ENCODE measurements around the gene NT5M. TPM values are rescaled to one million over a fixed set of nuclear protein-coding genes. Genes with fewer than 3 reads are reported as not detected.
A peak's percentile ranks its signal among the peaks of the same experiment; 100 is the strongest.
"Not testable (repeated sequence)": the region's sequence is repeated elsewhere in the genome, so short reads cannot be mapped to it uniquely, and the experiment has no call there.

NT5M gene
- total and polyA plus RNA-seq, 4 donors = 1.2 to 2.2 (median 1.6) TPM; not detected in 1

DNA sequence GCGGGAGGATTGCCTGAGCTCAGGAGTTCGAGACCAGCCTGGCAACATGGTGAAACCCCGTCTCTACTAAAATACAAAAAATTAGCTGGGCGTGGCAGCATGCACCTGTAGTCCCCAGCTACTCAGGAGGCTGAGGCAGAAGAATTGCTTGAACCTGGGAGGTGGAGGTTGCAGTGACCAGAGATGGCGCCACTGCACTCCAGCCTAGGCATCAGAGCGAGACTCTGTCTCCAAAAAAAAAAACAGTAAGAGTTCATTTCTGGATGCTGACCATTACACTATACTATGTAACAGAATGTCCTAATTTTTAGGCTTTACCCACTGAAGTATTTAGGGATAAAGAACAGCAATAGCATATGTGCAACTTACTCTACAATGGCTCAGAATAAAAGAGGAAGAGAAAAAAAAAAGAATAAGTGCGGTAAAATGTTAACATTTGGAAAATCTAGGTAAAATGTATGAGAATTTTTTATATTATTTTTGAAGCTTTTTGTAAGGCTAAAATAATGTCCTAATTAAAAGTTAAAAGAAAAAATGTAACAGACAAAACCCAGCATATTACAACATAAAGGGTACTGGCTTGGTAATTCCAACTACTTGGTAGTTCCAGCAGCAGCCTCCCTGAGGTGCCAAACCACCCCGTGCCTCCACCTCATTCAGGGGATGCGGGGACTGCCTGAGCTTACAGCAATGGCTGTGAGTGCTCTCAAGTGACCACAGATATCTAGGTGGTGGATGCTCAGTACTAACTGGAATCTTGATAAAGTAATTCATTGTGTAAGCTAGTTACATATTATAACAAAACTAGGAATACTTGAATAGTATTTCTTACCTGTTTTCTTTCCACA, 33.0 kb upstream of the NT5M start:
- WGBS, 2 donors = 85 to 87% methylated on average over 9 of the region's 9 CpGs

DNA sequence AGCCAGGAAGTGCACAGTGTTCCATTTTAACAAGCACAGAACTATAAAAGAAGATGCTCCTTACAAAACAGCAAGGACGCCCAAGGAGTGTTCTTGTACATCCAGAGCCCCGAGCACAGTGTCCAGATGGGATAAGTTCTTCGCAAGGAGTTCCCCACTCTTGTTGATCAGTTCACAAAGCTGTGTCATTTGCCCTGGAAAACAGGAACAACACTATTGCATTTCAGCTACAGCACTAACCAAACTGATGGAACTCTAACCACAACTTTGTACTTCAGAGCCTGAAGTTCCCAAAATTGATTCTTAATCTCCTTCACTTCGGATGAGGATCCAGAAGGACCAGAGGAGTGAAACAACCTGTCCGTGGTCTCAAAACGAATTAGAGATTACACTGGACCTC, 27.2 kb upstream of the NT5M start:
- intact Hi-C loops (cut with DNase I) = no loop called here
- H3K4me3 ChIP-seq (ENCODE audit: low read length in 2 of 2) = no peak overlapping the region
- H3K27ac ChIP-seq (ENCODE audit: low read depth in 1 of 2, low read length in 2 of 2) = no peak overlapping the region
- peaks cover 3 to 4% of the 10 kb centered on the region in 2 donors for H3K36me3 ChIP-seq (ENCODE audit: control insufficient read depth in 1 of 2, insufficient read depth in 2 of 2, low read length in 1 of 2)
- no peaks in the 10 kb centered on the region for H3K9me3 ChIP-seq (ENCODE audit: control insufficient read depth, low read length)
- no peak for ATAC-seq (ENCODE audit: low FRiP score)
- 84 to 85% methylated on average over 6 of the region's 6 CpGs for WGBS, 2 donors
- no peaks in the 10 kb centered on the region for H3K4me1 ChIP-seq (ENCODE audit: control insufficient read depth in 1 of 2, insufficient read depth in 2 of 2, low read length in 2 of 2)
- H3K27me3 ChIP-seq (ENCODE audit: control insufficient read depth in 1 of 2, insufficient read depth in 2 of 2, low read length in 1 of 2) = no peaks in the 10 kb centered on the region
- no peak for DNase-seq

More for the DNA sequence above, 33.0 kb upstream of the NT5M start:
- Histone ChIP-seq H3K4me3 (ENCODE audit: low read length in 2 of 2) (no peak overlapping the region), H3K27me3 (ENCODE audit: control insufficient read depth in 1 of 2, insufficient read depth in 2 of 2, low read length in 1 of 2) (no peaks in the 10 kb centered on the region), H3K36me3 (ENCODE audit: control insufficient read depth in 1 of 2, insufficient read depth in 2 of 2, low read length in 1 of 2) (peaks cover 3 to 7% of the 10 kb centered on the region in 2 donors), H3K9me3 (ENCODE audit: control insufficient read depth, low read length) (no peaks in the 10 kb centered on the region), H3K4me1 (ENCODE audit: control insufficient read depth in 1 of 2, insufficient read depth in 2 of 2, low read length in 2 of 2) (no peaks in the 10 kb centered on the region), H3K27ac (ENCODE audit: low read depth in 1 of 2, low read length in 2 of 2) (no peak overlapping the region)
- intact Hi-C loops (cut with DNase I) = no loop called here
- ATAC-seq (ENCODE audit: low FRiP score) (no peak), DNase-seq (no peak)

DNA sequence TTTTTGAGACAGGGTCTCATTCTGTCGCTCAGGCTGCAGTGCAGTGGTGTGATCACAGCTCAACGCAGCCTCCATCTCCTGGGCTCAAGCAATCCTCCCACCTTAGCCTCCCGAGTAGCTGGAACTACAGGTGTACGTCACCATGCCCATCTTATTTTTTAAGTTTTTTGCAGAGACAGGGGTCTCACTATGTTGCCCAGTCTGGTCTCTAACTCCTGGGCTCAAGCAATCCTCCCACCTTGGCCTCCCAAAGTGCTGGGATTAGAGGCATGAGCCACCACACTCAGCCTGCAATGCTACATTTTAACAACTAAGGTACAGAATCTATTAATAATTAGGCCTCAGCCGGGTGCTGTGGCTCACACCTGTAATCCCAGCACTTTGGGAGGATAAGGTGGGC, 25.7 kb upstream of the NT5M start:
- H3K27me3 ChIP-seq (ENCODE audit: control insufficient read depth in 1 of 2, insufficient read depth in 2 of 2, low read length in 1 of 2); H3K9me3 ChIP-seq (ENCODE audit: control insufficient read depth, low read length); ATAC-seq (ENCODE audit: low FRiP score); DNase-seq; intact Hi-C loops (cut with DNase I); H3K36me3 ChIP-seq (ENCODE audit: control insufficient read depth in 1 of 2, insufficient read depth in 2 of 2, low read length in 1 of 2); H3K4me1 ChIP-seq (ENCODE audit: control insufficient read depth in 1 of 2, insufficient read depth in 2 of 2, low read length in 2 of 2); H3K27ac ChIP-seq (ENCODE audit: low read depth in 1 of 2, low read length in 2 of 2); H3K4me3 ChIP-seq (ENCODE audit: low read length in 2 of 2): not testable (repeated sequence)
- 92 to 94% methylated on average over 5 of the region's 5 CpGs for WGBS, 2 donors

DNA sequence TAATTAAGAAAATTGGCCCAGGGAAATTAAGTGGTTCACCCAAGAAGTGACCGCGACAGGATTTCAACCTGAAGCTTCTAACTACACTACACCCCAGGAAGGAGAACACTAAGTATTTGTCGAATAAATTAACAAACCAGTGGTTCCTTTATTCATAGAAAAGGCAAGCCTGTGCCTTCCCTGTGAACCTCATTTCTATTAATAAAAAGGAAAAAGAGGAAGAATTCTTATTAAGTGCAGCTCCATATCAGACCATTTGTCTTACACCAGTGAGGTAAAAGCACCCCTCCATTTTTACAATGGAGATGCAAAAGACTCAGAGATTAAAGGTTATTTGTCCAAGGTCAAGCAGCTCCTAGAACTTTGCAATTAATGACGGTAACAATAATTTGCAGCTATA, 23.9 kb upstream of the NT5M start:
- H3K9me3 ChIP-seq (ENCODE audit: control insufficient read depth, low read length) = no peaks in the 10 kb centered on the region
- H3K4me3 ChIP-seq (ENCODE audit: low read length in 2 of 2) = no peak overlapping the region
- H3K4me1 ChIP-seq (ENCODE audit: control insufficient read depth in 1 of 2, insufficient read depth in 2 of 2, low read length in 2 of 2) = peaks cover 0 to 3% of the 10 kb centered on the region in 2 donors
- no peak for ATAC-seq (ENCODE audit: low FRiP score)
- H3K36me3 ChIP-seq (ENCODE audit: control insufficient read depth in 1 of 2, insufficient read depth in 2 of 2, low read length in 1 of 2) = peaks cover 0 to 2% of the 10 kb centered on the region in 2 donors
- intact Hi-C loops (cut with DNase I) = no loop called here
- DNase-seq = no peak
- H3K27me3 ChIP-seq (ENCODE audit: control insufficient read depth in 1 of 2, insufficient read depth in 2 of 2, low read length in 1 of 2) = no peaks in the 10 kb centered on the region
- WGBS, 2 donors = 88 to 96% methylated on average over 4 of the region's 4 CpGs
- no peak overlapping the region for H3K27ac ChIP-seq (ENCODE audit: low read depth in 1 of 2, low read length in 2 of 2)

GRCh38 chr17:17280613-17281549, 22.3 kb upstream of the NT5M start, which contains the start of gene COPS3:
Gene COPS3 (minus strand): TSS chr17:17281246. CDS start chr17:17281186, 60 bp downstream.
- Histone ChIP-seq H3K4me1 (ENCODE audit: control insufficient read depth in 1 of 2, insufficient read depth in 2 of 2, low read length in 2 of 2) (peaks cover 0 to 3% of the 10 kb centered on the region in 2 donors), H3K36me3 (ENCODE audit: control insufficient read depth in 1 of 2, insufficient read depth in 2 of 2, low read length in 1 of 2) (no peaks in the 10 kb centered on the region), H3K9me3 (ENCODE audit: control insufficient read depth, low read length) (no peaks in the 10 kb centered on the region), H3K27me3 (ENCODE audit: control insufficient read depth in 1 of 2, insufficient read depth in 2 of 2, low read length in 1 of 2) (no peaks in the 10 kb centered on the region), H3K4me3 (ENCODE audit: low read length in 2 of 2) (peak within 1 kb of the TSS; percentile 83 to 92), H3K27ac (ENCODE audit: low read depth in 1 of 2, low read length in 2 of 2) (peak within 1 kb of the TSS; percentile 65 to 99)
- ATAC-seq (ENCODE audit: low FRiP score) = peak; percentile 99
- WGBS, 2 donors = 0% methylated on average over 63 to 80 of the region's 80 CpGs
- peak; percentile 99 to 100 for DNase-seq
- intact Hi-C loops (cut with DNase I) = no loop called here

- WGBS, 2 donors = 89 to 91% methylated on average over 5 of the region's 5 CpGs
- H3K27ac ChIP-seq (ENCODE audit: low read depth in 1 of 2, low read length in 2 of 2) = no peak overlapping the region
- ATAC-seq (ENCODE audit: low FRiP score) = no peak
- H3K36me3 ChIP-seq (ENCODE audit: control insufficient read depth in 1 of 2, insufficient read depth in 2 of 2, low read length in 1 of 2) = no peaks in the 10 kb centered on the region
- H3K9me3 ChIP-seq (ENCODE audit: control insufficient read depth, low read length) = no peaks in the 10 kb centered on the region
- no peak for DNase-seq
- peaks cover 0 to 3% of the 10 kb centered on the region in 2 donors for H3K4me1 ChIP-seq (ENCODE audit: control insufficient read depth in 1 of 2, insufficient read depth in 2 of 2, low read length in 2 of 2)
- intact Hi-C loops (cut with DNase I) = no loop called here
- no peaks in the 10 kb centered on the region for H3K27me3 ChIP-seq (ENCODE audit: control insufficient read depth in 1 of 2, insufficient read depth in 2 of 2, low read length in 1 of 2)
- H3K4me3 ChIP-seq (ENCODE audit: low read length in 2 of 2) = no peak overlapping the region
Measured at GRCh38 chr17:17285951-17286350, 17.2 kb upstream of the NT5M start.

DNA sequence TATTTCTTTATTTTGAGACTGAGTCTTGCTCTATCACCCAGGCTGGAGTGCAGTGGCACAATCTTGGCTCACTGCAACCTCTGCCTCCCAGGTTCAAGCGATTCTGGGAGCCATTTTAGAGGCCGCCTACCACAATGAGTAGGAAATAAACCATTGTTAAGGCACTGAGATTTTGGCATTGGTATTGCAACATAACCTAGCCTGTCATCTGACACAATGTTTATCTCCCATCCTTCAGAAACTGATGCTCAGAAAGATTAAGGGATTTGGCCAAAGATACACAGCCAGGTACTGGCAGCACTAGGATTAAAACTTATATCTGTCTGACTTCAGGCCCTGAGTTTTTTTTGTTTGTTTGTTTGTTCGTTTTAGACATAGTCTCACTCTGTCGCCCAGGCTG, 14.1 kb upstream of the NT5M start:
- ATAC-seq (ENCODE audit: low FRiP score) (no peak), DNase-seq (no peak)
- Histone ChIP-seq H3K27me3 (ENCODE audit: control insufficient read depth in 1 of 2, insufficient read depth in 2 of 2, low read length in 1 of 2) (no peaks in the 10 kb centered on the region), H3K27ac (ENCODE audit: low read depth in 1 of 2, low read length in 2 of 2) (no peak overlapping the region), H3K4me3 (ENCODE audit: low read length in 2 of 2) (no peak overlapping the region), H3K36me3 (ENCODE audit: control insufficient read depth in 1 of 2, insufficient read depth in 2 of 2, low read length in 1 of 2) (no peaks in the 10 kb centered on the region), H3K9me3 (ENCODE audit: control insufficient read depth, low read length) (no peaks in the 10 kb centered on the region), H3K4me1 (ENCODE audit: control insufficient read depth in 1 of 2, insufficient read depth in 2 of 2, low read length in 2 of 2) (no peaks in the 10 kb centered on the region)
- intact Hi-C loops (cut with DNase I) = no loop called here
- 81 to 86% methylated on average over 4 of the region's 4 CpGs for WGBS, 2 donors

DNA sequence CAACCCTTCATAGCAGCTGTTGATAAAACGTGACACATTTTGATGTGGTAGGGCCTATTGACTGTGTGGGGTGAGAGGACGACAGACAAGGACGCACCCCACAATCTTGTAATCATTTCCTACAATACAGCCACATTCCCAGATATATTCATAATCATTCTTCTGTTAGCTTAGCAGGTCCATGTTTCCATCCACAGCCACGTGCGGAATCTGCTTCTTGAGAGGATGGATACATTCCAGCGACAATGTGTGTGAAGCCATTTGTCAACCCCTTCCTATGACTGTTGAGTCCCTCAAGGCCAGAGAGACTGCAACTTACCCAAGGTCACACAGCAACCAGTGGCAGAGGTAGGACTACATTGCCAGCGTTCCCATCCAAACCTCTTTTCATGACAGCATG, 13.5 kb upstream of the NT5M start:
- ATAC-seq (ENCODE audit: low FRiP score) (no peak), DNase-seq (no peak)
- intact Hi-C loops (cut with DNase I) = no loop called here
- Histone ChIP-seq H3K9me3 (ENCODE audit: control insufficient read depth, low read length) (no peaks in the 10 kb centered on the region), H3K27me3 (ENCODE audit: control insufficient read depth in 1 of 2, insufficient read depth in 2 of 2, low read length in 1 of 2) (no peaks in the 10 kb centered on the region), H3K27ac (ENCODE audit: low read depth in 1 of 2, low read length in 2 of 2) (no peak overlapping the region), H3K36me3 (ENCODE audit: control insufficient read depth in 1 of 2, insufficient read depth in 2 of 2, low read length in 1 of 2) (no peaks in the 10 kb centered on the region), H3K4me1 (ENCODE audit: control insufficient read depth in 1 of 2, insufficient read depth in 2 of 2, low read length in 2 of 2) (no peaks in the 10 kb centered on the region), H3K4me3 (ENCODE audit: low read length in 2 of 2) (no peak overlapping the region)
- 79 to 80% methylated on average over 7 of the region's 7 CpGs for WGBS, 2 donors

Measured in aorta (tissue), 5 donors.